BLaER1 treated with 17β-estradiol and CSF1 and Interleukin-3, amounts not matched to agents 10 nM and 100 nM (cell line): ENCODE results near the gene EPHB1.
"Not testable (repeated sequence)": the region's sequence is repeated elsewhere in the genome, so short reads cannot be mapped to it uniquely, and the experiment has no call there.

Experiments
- H3K27ac ChIP-seq, 11 experiments: shearing (Covaris generic); formaldehyde crosslinking; 2 replicates each; pipeline ENCODE4 v1.8.1; 2022
- H3K27me3 ChIP-seq, 11 experiments: shearing (Covaris generic); formaldehyde crosslinking; 2 replicates each; pipeline ENCODE4 v1.8.1; 2022
- H3K36me3 ChIP-seq, 11 experiments: shearing (Covaris generic); formaldehyde crosslinking; 2 replicates each; pipeline ENCODE4 v1.8.1; 2022
- H3K4me1 ChIP-seq, 10 experiments: shearing (Covaris generic); formaldehyde crosslinking; 2 replicates each; pipeline ENCODE4 v1.8.1; 2022
- H3K4me2 ChIP-seq, 11 experiments: shearing (Covaris generic); formaldehyde crosslinking; 2 replicates each; pipeline ENCODE4 v1.8.1; 2022
- H3K4me3 ChIP-seq, 10 experiments: shearing (Covaris generic); formaldehyde crosslinking; 2 replicates each; pipeline ENCODE4 v1.8.1; 2022
- H3K9ac ChIP-seq, 11 experiments: shearing (Covaris generic); formaldehyde crosslinking; 2 replicates each; pipeline ENCODE4 v1.8.1; 2022
- H3K9me3 ChIP-seq, 11 experiments: shearing (Covaris generic); formaldehyde crosslinking; replicated peaks in 1 of 11; 2 replicates each; pipeline ENCODE4 v1.8.1; 2022
- H4K20me1 ChIP-seq, 11 experiments: shearing (Covaris generic); formaldehyde crosslinking; 2 replicates each; pipeline ENCODE4 v1.8.1; 2022
- Cebpa-rat ChIP-seq, 11 experiments: shearing (Covaris generic); IDR thresholded peaks; 2 replicates each; pipeline ENCODE4 v1.8.1; 2022

EPHB1 gene

GRCh38 chr3:134772591-134772990, 22.5 kb upstream of the EPHB1 start:
- Histone ChIP-seq H3K9ac (no peak overlapping the region), H3K4me1 (peaks cover 0 to 3% (median 0%) of the 10 kb centered on the region in 10 experiments; a peak in 2 of 20 replicates), H3K4me3 (no peak overlapping the region), H3K9me3 (peaks cover 0 to 4% (median 0%) of the 10 kb centered on the region in 11 experiments; a peak in 1 of 22 replicates), H3K36me3 (no peaks in the 10 kb centered on the region), H3K4me2 (no peak overlapping the region), H3K27ac (no peak overlapping the region), H4K20me1 (no peaks in the 10 kb centered on the region), H3K27me3 (no peaks in the 10 kb centered on the region)
- TF ChIP-seq Cebpa-rat (IDR thresholded peaks at IDR 0.05): no peak

- H3K27ac ChIP-seq: no peak overlapping the region
- peaks cover 0 to 5% (median 0%) of the 10 kb centered on the region in 10 experiments; a peak in 2 of 20 replicates for H3K4me1 ChIP-seq
- H3K4me2 ChIP-seq: no peak overlapping the region
- H3K9ac ChIP-seq: no peak overlapping the region
- H4K20me1 ChIP-seq: no peaks in the 10 kb centered on the region
- H3K27me3 ChIP-seq: no peaks in the 10 kb centered on the region
- H3K36me3 ChIP-seq: no peaks in the 10 kb centered on the region
- peaks cover 0 to 4% (median 0%) of the 10 kb centered on the region in 11 experiments; a peak in 1 of 22 replicates for H3K9me3 ChIP-seq
- TF ChIP-seq Cebpa-rat (IDR thresholded peaks at IDR 0.05): no peak
- no peak overlapping the region for H3K4me3 ChIP-seq
These were observed 19.2 kb upstream of the EPHB1 start for GRCh38 chr3:134775831-134776230.

- no peak overlapping the region for H3K4me2 ChIP-seq
- H3K4me3 ChIP-seq: no peak overlapping the region
- no peaks in the 10 kb centered on the region for H4K20me1 ChIP-seq
- peaks cover 0 to 5% (median 0%) of the 10 kb centered on the region in 10 experiments; a peak in 2 of 20 replicates for H3K4me1 ChIP-seq
- H3K27me3 ChIP-seq: no peaks in the 10 kb centered on the region
- H3K27ac ChIP-seq: no peak overlapping the region
- H3K9me3 ChIP-seq: no peaks in the 10 kb centered on the region
- H3K9ac ChIP-seq: no peak overlapping the region
- TF ChIP-seq Cebpa-rat (IDR thresholded peaks at IDR 0.05): no peak
- no peaks in the 10 kb centered on the region for H3K36me3 ChIP-seq
These were observed 18.5 kb upstream of the EPHB1 start for GRCh38 chr3:134776518-134776917.

GRCh38 chr3:134777341-134777740, 17.7 kb upstream of the EPHB1 start:
- Histone ChIP-seq H3K36me3 (no peaks in the 10 kb centered on the region), H4K20me1 (no peaks in the 10 kb centered on the region), H3K9me3 (no peaks in the 10 kb centered on the region), H3K9ac (no peak overlapping the region), H3K4me3 (no peak overlapping the region), H3K27ac (no peak overlapping the region), H3K4me2 (peak overlapping the region in 5 of 11 experiments; percentile 16 to 40 (median 36); a peak in 5 of 22 replicates), H3K27me3 (no peaks in the 10 kb centered on the region), H3K4me1 (peaks cover 0 to 5% (median 0%) of the 10 kb centered on the region in 10 experiments; a peak in 2 of 20 replicates)
- no peak for TF ChIP-seq Cebpa-rat (IDR thresholded peaks at IDR 0.05)

- not testable (repeated sequence) for H3K27me3 ChIP-seq, H3K9ac ChIP-seq, H3K27ac ChIP-seq, H3K36me3 ChIP-seq, H3K4me3 ChIP-seq, H3K4me2 ChIP-seq, H4K20me1 ChIP-seq, H3K9me3 ChIP-seq
- peaks cover 0 to 12% (median 0%) of the 10 kb centered on the region in 10 experiments; a peak in 4 of 20 replicates for H3K4me1 ChIP-seq
These were observed 6.8 kb upstream of the EPHB1 start for GRCh38 chr3:134788283-134788682.

- Histone ChIP-seq H3K4me3 (no peak overlapping the region), H3K36me3 (no peaks in the 10 kb centered on the region), H3K9ac (no peak overlapping the region), H3K9me3 (no peaks in the 10 kb centered on the region), H4K20me1 (peaks cover 0 to 7% (median 0%) of the 10 kb centered on the region in 11 experiments; a peak in 1 of 22 replicates), H3K27ac (no peak overlapping the region), H3K4me2 (no peak overlapping the region; a peak in 1 of 22 replicates), H3K4me1 (peaks cover 0 to 12% (median 0%) of the 10 kb centered on the region in 10 experiments; a peak in 4 of 20 replicates), H3K27me3 (peaks cover under 1 to 2% (median 1%) of the 10 kb centered on the region in 11 experiments; a peak in 19 of 22 replicates)
- no peak for TF ChIP-seq Cebpa-rat (IDR thresholded peaks at IDR 0.05)
These were observed 5.0 kb upstream of the EPHB1 start for GRCh38 chr3:134790065-134790464.

- Histone ChIP-seq H3K9me3 (no peaks in the 10 kb centered on the region), H3K36me3 (no peaks in the 10 kb centered on the region), H3K27me3 (peaks cover 20 to 21% (median 21%) of the 10 kb centered on the region in 11 experiments), H3K27ac (no peak overlapping the region), H3K4me3 (no peak overlapping the region), H3K4me1 (peaks cover 9 to 23% (median 15%) of the 10 kb centered on the region in 10 experiments; a peak in 19 of 20 replicates), H4K20me1 (peaks cover 0 to 21% (median 14%) of the 10 kb centered on the region in 11 experiments; a peak in 15 of 22 replicates), H3K4me2 (no peak overlapping the region), H3K9ac (no peak overlapping the region)
- no peak for TF ChIP-seq Cebpa-rat (IDR thresholded peaks at IDR 0.05)
These were observed 3.1 kb upstream of the EPHB1 start for GRCh38 chr3:134791992-134792391.

GRCh38 chr3:134792700-134793099, 2.4 kb upstream of the EPHB1 start:
- H3K27me3 ChIP-seq: peaks cover 27 to 28% (median 28%) of the 10 kb centered on the region in 11 experiments
- peaks cover 9 to 23% (median 15%) of the 10 kb centered on the region in 10 experiments; a peak in 19 of 20 replicates for H3K4me1 ChIP-seq
- TF ChIP-seq Cebpa-rat (IDR thresholded peaks at IDR 0.05): no peak
- peaks cover 0 to 28% (median 18%) of the 10 kb centered on the region in 11 experiments; a peak in 16 of 22 replicates for H4K20me1 ChIP-seq
- H3K36me3 ChIP-seq: no peaks in the 10 kb centered on the region
- no peak overlapping the region for H3K9ac ChIP-seq
- no peak overlapping the region for H3K27ac ChIP-seq
- H3K9me3 ChIP-seq: no peaks in the 10 kb centered on the region
- no peak overlapping the region for H3K4me2 ChIP-seq
- H3K4me3 ChIP-seq: no peak overlapping the region

GRCh38 chr3:134793562-134793961, 1.5 kb upstream of the EPHB1 start:
- no peak overlapping the region for H3K4me2 ChIP-seq
- H4K20me1 ChIP-seq: peaks cover 0 to 37% (median 22%) of the 10 kb centered on the region in 11 experiments; a peak in 16 of 22 replicates
- no peaks in the 10 kb centered on the region for H3K36me3 ChIP-seq
- no peak overlapping the region for H3K27ac ChIP-seq
- H3K9ac ChIP-seq: no peak overlapping the region
- H3K27me3 ChIP-seq: peaks cover 35 to 37% (median 36%) of the 10 kb centered on the region in 11 experiments
- H3K4me3 ChIP-seq: no peak overlapping the region
- no peaks in the 10 kb centered on the region for H3K9me3 ChIP-seq
- peaks cover 9 to 23% (median 15%) of the 10 kb centered on the region in 10 experiments; a peak in 19 of 20 replicates for H3K4me1 ChIP-seq
- no peak for TF ChIP-seq Cebpa-rat (IDR thresholded peaks at IDR 0.05)

GRCh38 chr3:134794323-134794722, 737 bp upstream of the EPHB1 start:
- Histone ChIP-seq H3K4me1 (peaks cover 9 to 17% (median 14%) of the 10 kb centered on the region in 10 experiments; a peak in 19 of 20 replicates), H3K9me3 (no peaks in the 10 kb centered on the region), H3K9ac (no peak overlapping the region), H3K4me3 (no peak overlapping the region), H3K36me3 (no peaks in the 10 kb centered on the region), H3K27ac (no peak overlapping the region), H3K27me3 (peaks cover 40 to 44% (median 44%) of the 10 kb centered on the region in 11 experiments), H4K20me1 (peaks cover 0 to 41% (median 23%) of the 10 kb centered on the region in 11 experiments; a peak in 16 of 22 replicates), H3K4me2 (no peak overlapping the region)
- TF ChIP-seq Cebpa-rat (IDR thresholded peaks at IDR 0.05): no peak
